Endodermal cell (in vitro differentiated cells): Measurements from ENCODE around the gene ZNF528. TPM values are rescaled to one million over a fixed set of nuclear protein-coding genes. Genes with fewer than 3 reads are reported as not detected.

ENCODE experiments used
- DNase-seq: peaks from one replicate; pipeline ENCODE4 v3.0.0-alpha.2; 2017
- H3K27ac ChIP-seq: 2 replicates; pipeline ENCODE4 v1.5.1; 2013; ENCODE audit warnings: mild to moderate bottlenecking, low read depth, low read length, moderate library complexity
- H3K27me3 ChIP-seq: 2 replicates; pipeline ENCODE4 v1.6.1; 2013; ENCODE audit warnings: mild to moderate bottlenecking, low read length, moderate library complexity; ENCODE audit not compliant: insufficient read depth, control insufficient read depth, poor library complexity, severe bottlenecking
- H3K36me3 ChIP-seq: 2 replicates; pipeline ENCODE4 v1.7.0; 2013; ENCODE audit warnings: mild to moderate bottlenecking, low read length, moderate library complexity; ENCODE audit not compliant: control insufficient read depth, insufficient read depth
- H3K4me1 ChIP-seq: one replicate; pipeline ENCODE4 v1.7.0; 2013; ENCODE audit warnings: low read length; ENCODE audit not compliant: control insufficient read depth, insufficient read depth
- H3K4me3 ChIP-seq: 2 replicates; pipeline ENCODE4 v1.5.1; 2013; ENCODE audit warnings: mild to moderate bottlenecking, low read length, moderate library complexity
- H3K9ac ChIP-seq: 2 replicates; pipeline ENCODE4 v1.6.1; 2013; ENCODE audit warnings: mild to moderate bottlenecking, low read length, moderate library complexity; ENCODE audit not compliant: poor library complexity, severe bottlenecking; ENCODE audit errors: extremely low read depth
- H3K9me3 ChIP-seq: 2 replicates; pipeline ENCODE4 v1.6.1; 2013; ENCODE audit warnings: mild to moderate bottlenecking, low read length, moderate library complexity; ENCODE audit not compliant: control insufficient read depth
- H3K27ac Mint-ChIP-seq: 2 replicates; pipeline ENCODE4 v1.8.0; 2020; ENCODE audit warnings: mixed read lengths
- H3K27me3 Mint-ChIP-seq: 2 replicates; pipeline ENCODE4 v1.8.0; 2021; ENCODE audit warnings: mild to moderate bottlenecking, mixed read lengths; ENCODE audit not compliant: insufficient read depth
- H3K36me3 Mint-ChIP-seq: 2 replicates; pipeline ENCODE4 v1.8.0; 2020; ENCODE audit warnings: low read depth, mixed read lengths
- H3K4me1 Mint-ChIP-seq: 2 replicates; pipeline ENCODE4 v1.8.0; 2020; ENCODE audit warnings: mixed read lengths
- H3K4me3 Mint-ChIP-seq: 2 replicates; pipeline ENCODE4 v1.8.0; 2020; ENCODE audit warnings: mild to moderate bottlenecking, moderate library complexity, mixed read lengths
- H3K9me3 Mint-ChIP-seq: 2 replicates; pipeline ENCODE4 v1.8.0; 2020; ENCODE audit warnings: mild to moderate bottlenecking, mixed read lengths
- WGBS, 2 experiments: methylation state at CpG; one replicate each; pipeline versions ENCODE4 v1.1.5 to v1.1.7; 2013; ENCODE audit warnings: missing lambda C conversion rate in 2 of 2, mixed read lengths in 1 of 2; ENCODE audit not compliant: insufficient coverage in 1 of 2, insufficient read length in 1 of 2; 5-methylcytosine and 5-hydroxymethylcytosine counted together
- total RNA-seq, 2 donors: library from RNA; stranded (reverse); fragmentation: NEBNext Ultra II Directional in 1 of 2; extraction: Animal tissue kit (Norgen Biotek cat#: 25700) in 1 of 2; gene quantifications; 2 replicates in 1 of 2; 3 replicates in 1 of 2; pipeline ENCODE4 v1.2.1, GENCODE V29; 2021
- TF ChIP-seq, protein P1 (sequence below): fragments of 200-600 bp; sonication (generic); conservative IDR thresholded peaks from 2 replicates; pipeline ENCODE4 v1.5.0; 2021; ENCODE audit warnings: antibody characterized with exemption, mild to moderate bottlenecking

The ZNF528 gene
- total RNA-seq, 2 donors from 2014 or later, result 2.9 to 39.1 TPM

DNA sequence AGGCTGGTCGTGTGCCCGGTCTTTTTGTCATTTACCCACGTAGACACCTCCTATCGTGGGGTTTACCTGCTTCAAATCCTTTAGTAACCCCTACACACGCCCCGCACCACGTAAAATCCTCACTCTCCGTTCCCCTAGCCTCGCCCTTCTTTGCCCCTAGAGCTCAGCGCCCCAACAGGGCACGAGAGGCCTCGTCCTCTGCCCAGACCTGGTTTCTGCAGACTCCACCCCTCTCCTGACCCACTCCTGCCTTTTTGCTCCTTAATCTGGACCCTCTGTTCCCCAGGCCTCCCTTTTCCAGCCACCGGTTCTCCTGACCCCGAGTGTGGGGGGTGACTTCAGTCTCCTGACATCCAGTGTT, 412 bp downstream of the ZNF528 start:
- H3K27ac ChIP-seq, result no peak overlapping the region
- no peaks in the 10 kb centered on the region for H3K9me3 Mint-ChIP-seq
- WGBS, 2 experiments, result 82 to 87% methylated on average over 7 to 14 of the region's 14 CpGs

DNA sequence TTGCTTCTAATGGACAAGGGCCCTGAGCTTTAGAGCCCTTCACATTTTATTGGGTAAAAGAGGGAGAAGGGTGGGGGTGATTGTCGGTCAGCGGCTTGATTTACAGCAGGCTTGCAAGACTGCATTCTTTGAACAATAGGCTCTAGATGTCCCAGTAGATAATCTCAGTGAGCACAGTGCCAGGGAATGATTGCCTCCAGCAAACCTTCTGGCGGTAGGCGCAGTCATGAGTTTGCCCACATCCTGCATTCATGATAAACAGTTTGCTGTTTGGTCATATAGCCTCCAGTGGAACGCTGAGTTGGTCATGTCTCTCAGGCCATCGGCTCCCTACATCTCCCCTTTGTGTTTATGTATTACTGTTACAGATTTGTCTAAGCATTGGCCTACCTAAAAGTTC, 12.6 kb downstream of the ZNF528 start:
- Mint-ChIP-seq H3K36me3 (peaks cover 93% of the 10 kb centered on the region), H3K27me3 (no peaks in the 10 kb centered on the region), H3K4me1 (no peaks in the 10 kb centered on the region), H3K27ac (no peak overlapping the region), H3K9me3 (peaks cover 63% of the 10 kb centered on the region), H3K4me3 (no peak overlapping the region)
- no peak for DNase-seq
- Histone ChIP-seq H3K4me3 (no peak overlapping the region), H3K9me3 (peaks cover 64% of the 10 kb centered on the region), H3K27me3 (no peaks in the 10 kb centered on the region), H3K36me3 (no peaks in the 10 kb centered on the region), H3K27ac (no peak overlapping the region), H3K4me1 (no peaks in the 10 kb centered on the region), H3K9ac (no peak overlapping the region)
- WGBS, 2 experiments, result 91 to 99% methylated on average over 4 to 6 of the region's 6 CpGs
- TF ChIP-seq, protein P1, sequence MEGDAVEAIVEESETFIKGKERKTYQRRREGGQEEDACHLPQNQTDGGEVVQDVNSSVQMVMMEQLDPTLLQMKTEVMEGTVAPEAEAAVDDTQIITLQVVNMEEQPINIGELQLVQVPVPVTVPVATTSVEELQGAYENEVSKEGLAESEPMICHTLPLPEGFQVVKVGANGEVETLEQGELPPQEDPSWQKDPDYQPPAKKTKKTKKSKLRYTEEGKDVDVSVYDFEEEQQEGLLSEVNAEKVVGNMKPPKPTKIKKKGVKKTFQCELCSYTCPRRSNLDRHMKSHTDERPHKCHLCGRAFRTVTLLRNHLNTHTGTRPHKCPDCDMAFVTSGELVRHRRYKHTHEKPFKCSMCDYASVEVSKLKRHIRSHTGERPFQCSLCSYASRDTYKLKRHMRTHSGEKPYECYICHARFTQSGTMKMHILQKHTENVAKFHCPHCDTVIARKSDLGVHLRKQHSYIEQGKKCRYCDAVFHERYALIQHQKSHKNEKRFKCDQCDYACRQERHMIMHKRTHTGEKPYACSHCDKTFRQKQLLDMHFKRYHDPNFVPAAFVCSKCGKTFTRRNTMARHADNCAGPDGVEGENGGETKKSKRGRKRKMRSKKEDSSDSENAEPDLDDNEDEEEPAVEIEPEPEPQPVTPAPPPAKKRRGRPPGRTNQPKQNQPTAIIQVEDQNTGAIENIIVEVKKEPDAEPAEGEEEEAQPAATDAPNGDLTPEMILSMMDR, result no peak

More for the DNA sequence above, 412 bp downstream of the ZNF528 start:
- Histone ChIP-seq H3K9me3 (peaks cover 29% of the 10 kb centered on the region), H3K4me3 (peak overlapping the region; percentile 62), H3K27me3 (no peaks in the 10 kb centered on the region), H3K4me1 (no peaks in the 10 kb centered on the region), H3K36me3 (no peaks in the 10 kb centered on the region), H3K9ac (no peak overlapping the region)
- TF ChIP-seq, protein P1, result peak; percentile 35
- DNase-seq, result peak; percentile 51
- Mint-ChIP-seq H3K27ac (peak overlapping the region; percentile 96), H3K4me1 (peaks cover 8% of the 10 kb centered on the region), H3K4me3 (peak overlapping the region; percentile 91), H3K27me3 (no peaks in the 10 kb centered on the region), H3K36me3 (peaks cover 47% of the 10 kb centered on the region)

DNA sequence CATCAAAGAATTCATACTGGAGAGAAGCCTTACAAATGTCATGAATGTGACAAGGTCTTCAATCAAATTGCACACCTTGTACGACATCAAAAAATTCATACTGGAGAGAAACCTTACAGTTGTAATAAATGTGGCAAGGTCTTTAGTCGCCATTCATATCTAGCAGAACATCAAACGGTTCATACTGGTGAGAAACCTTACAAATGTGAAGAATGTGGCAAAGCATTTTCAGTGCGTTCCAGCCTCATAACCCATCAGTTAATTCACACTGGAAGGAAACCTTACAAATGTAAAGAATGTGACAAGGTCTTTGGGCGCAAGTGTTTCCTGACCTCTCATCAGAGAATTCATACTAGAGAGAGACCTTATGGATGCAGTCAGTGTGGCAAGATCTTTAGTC, 18.1 kb downstream of the ZNF528 start:
- Histone ChIP-seq H3K4me1 (no peaks in the 10 kb centered on the region), H3K36me3 (no peaks in the 10 kb centered on the region), H3K27me3 (no peaks in the 10 kb centered on the region), H3K9ac (no peak overlapping the region), H3K27ac (no peak overlapping the region), H3K9me3 (peaks cover 70% of the 10 kb centered on the region), H3K4me3 (no peak overlapping the region)
- DNase-seq, result no peak
- Mint-ChIP-seq H3K27me3 (peaks cover 2% of the 10 kb centered on the region), H3K27ac (no peak overlapping the region), H3K9me3 (peaks cover 80% of the 10 kb centered on the region), H3K4me1 (no peaks in the 10 kb centered on the region), H3K36me3 (peaks cover 48% of the 10 kb centered on the region), H3K4me3 (no peak overlapping the region)
- WGBS, 2 experiments, result 86 to 94% methylated on average over 5 of the region's 5 CpGs
- TF ChIP-seq, protein P1, result no peak
